Nephron progenitor cell (in vitro differentiated cells): ENCODE results near the gene CSNK1G2.

Source experiments
- DNase-seq: peaks from one replicate; pipeline ENCODE4 v3.0.0; 2021
- H3K27ac Mint-ChIP-seq: 2 replicates; pipeline ENCODE4 v1.8.0; 2021; ENCODE audit warnings: mild to moderate bottlenecking, moderate library complexity, mixed read lengths
- H3K27me3 Mint-ChIP-seq: 2 replicates; pipeline ENCODE4 v1.8.0; 2021; ENCODE audit warnings: mild to moderate bottlenecking, low read depth, mixed read lengths; ENCODE audit not compliant: poor library complexity
- H3K36me3 Mint-ChIP-seq: 2 replicates; pipeline ENCODE4 v1.8.0; 2021; ENCODE audit warnings: low read depth, mixed read lengths
- H3K4me1 Mint-ChIP-seq: 2 replicates; pipeline ENCODE4 v1.8.0; 2021; ENCODE audit warnings: mixed read lengths
- H3K4me3 Mint-ChIP-seq: 2 replicates; pipeline ENCODE4 v1.8.0; 2021; ENCODE audit warnings: mild to moderate bottlenecking, moderate library complexity, mixed read lengths
- H3K9me3 Mint-ChIP-seq: 2 replicates; pipeline ENCODE4 v1.8.0; 2021; ENCODE audit warnings: mild to moderate bottlenecking, moderate library complexity, mixed read lengths
- TF ChIP-seq, protein P1 (sequence below): fragments of 200-600 bp; sonication (generic); IDR thresholded peaks from 2 replicates; pipeline ENCODE4 v1.5.0; 2021; ENCODE audit warnings: antibody characterized with exemption

Gene CSNK1G2

DNA sequence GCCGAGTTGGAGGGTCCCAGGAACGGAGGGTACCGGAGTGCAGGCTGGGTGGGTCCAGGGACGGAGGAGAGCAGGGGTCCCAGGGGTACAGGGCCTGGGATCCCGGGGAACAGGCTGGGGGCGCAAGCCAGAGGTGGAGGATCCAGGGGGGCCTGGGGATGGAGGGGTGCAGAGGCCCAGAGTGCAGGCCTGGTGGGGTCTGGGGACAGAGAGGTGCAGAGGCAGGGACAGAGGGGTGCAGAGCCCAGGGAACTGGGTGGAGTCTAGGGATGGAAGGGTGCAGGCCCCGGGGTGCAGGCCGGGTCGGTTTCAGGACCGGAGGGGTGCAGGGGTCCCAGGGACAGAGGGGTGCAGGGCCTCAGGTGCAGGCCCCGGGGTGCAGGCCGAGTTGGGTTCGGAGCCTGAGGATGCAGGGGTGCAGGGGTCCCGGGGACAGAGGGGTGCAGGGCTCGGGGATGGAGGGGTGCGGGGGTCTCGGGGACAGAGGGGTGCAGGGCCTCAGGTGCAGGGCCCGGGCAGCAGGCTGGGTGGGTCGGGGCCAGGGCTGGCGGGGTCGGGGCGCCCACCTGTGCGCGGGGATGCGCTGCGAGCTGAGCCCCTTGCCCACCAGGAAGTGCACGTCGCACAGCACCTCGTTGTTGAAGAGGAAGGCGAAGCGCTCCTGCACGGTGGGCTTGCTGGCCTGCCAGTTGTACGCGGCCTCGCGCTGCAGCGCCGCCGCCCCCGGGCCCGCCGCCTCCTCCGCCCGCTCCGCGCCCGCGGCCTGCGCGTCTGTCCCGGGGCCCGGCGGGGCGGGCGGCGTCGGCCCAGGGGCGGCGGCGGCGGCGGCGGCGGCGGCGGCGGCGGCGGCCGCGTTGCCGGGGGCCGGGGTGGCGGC lies 74.0 kb downstream of the CSNK1G2 start:
- H3K36me3 Mint-ChIP-seq, result peaks cover 27% of the 10 kb centered on the region
- H3K27ac Mint-ChIP-seq, result no peak overlapping the region
- peak overlapping the region; percentile 71 for H3K4me3 Mint-ChIP-seq
- TF ChIP-seq, protein P1, sequence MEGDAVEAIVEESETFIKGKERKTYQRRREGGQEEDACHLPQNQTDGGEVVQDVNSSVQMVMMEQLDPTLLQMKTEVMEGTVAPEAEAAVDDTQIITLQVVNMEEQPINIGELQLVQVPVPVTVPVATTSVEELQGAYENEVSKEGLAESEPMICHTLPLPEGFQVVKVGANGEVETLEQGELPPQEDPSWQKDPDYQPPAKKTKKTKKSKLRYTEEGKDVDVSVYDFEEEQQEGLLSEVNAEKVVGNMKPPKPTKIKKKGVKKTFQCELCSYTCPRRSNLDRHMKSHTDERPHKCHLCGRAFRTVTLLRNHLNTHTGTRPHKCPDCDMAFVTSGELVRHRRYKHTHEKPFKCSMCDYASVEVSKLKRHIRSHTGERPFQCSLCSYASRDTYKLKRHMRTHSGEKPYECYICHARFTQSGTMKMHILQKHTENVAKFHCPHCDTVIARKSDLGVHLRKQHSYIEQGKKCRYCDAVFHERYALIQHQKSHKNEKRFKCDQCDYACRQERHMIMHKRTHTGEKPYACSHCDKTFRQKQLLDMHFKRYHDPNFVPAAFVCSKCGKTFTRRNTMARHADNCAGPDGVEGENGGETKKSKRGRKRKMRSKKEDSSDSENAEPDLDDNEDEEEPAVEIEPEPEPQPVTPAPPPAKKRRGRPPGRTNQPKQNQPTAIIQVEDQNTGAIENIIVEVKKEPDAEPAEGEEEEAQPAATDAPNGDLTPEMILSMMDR, result no peak
- H3K4me1 Mint-ChIP-seq, result peaks cover 11% of the 10 kb centered on the region
- H3K27me3 Mint-ChIP-seq, result peaks cover 3% of the 10 kb centered on the region
- peak; percentile 67 for DNase-seq
- peaks cover 14% of the 10 kb centered on the region for H3K9me3 Mint-ChIP-seq

DNA sequence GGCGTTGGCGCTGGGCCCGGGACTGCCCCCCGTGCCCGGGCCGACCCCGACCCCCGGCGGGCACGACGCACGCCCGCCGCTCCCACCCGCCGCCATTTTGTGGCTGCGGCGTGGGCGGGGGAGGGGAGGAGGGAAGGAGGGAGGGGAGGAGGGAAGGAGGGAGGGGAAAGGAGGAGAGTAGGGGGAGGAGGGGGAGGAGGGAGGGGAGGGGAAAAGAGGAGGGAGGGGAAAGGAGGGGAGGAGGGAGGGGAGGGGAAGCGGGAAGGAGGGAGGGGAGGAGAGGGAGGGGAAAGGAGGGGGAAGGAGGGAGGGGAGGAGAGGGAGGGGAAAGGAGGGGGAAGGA lies 74.6 kb downstream of the CSNK1G2 start, which contains the start of gene BTBD2:
TSS of gene BTBD2 (minus strand) at position 107 of the 343 bp plus-strand sequence. CDS start at position 96, 11 bp downstream.
- Mint-ChIP-seq H3K27ac (no peak within 1 kb of the TSS), H3K9me3 (peaks cover 9% of the 10 kb centered on the region)
- DNase-seq, result no peak

DNA sequence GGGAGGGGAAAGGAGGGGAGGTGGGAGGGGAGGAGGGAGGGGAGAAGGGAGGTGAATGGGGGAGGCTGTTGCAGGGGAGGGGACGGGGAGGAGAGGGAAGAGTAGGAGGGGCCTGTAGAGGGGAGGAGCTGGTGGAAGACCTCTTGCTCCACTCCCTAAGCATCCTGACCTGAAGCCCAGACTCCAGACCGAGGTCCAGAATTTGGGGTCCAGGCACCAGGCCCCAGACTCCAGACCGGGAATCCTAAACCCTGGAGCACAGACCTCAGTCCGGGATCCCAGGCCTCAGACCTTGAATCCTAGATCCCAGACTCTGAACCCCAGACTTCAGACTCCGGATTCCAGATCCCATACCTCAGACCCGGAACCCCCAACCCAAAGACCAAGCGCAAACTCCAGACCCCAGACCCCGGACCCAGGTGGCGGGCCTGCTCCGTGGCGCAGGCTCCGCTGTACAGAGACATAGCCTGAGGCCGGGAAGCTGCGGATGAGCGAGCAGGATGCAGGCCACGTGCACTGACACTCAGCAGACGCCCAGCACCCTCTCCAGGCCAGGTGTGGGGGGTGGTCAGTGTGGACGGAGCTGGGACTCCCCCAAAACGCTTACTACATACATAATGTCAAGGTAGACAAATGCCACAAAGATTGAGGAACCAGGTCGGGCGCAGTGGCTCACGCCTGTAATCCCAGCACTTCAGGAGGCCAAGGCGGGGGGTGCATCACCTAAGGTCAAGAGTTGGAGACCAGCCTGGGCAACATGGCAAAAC lies 75.3 kb downstream of the CSNK1G2 start:
- peak; percentile 50 for DNase-seq
- Mint-ChIP-seq H3K27me3 (peaks cover 3% of the 10 kb centered on the region), H3K4me3 (peak overlapping the region; percentile 68), H3K4me1 (peaks cover 11% of the 10 kb centered on the region), H3K36me3 (peaks cover 14% of the 10 kb centered on the region), H3K9me3 (peaks cover 3% of the 10 kb centered on the region), H3K27ac (no peak overlapping the region)
- TF ChIP-seq, protein P1, result no peak

More for the DNA sequence above, 74.6 kb downstream of the CSNK1G2 start, which contains the start of gene BTBD2:
- Mint-ChIP-seq H3K36me3 (peaks cover 21% of the 10 kb centered on the region), H3K27me3 (peaks cover 3% of the 10 kb centered on the region), H3K4me3 (peak within 1 kb of the TSS; percentile 71), H3K4me1 (peaks cover 11% of the 10 kb centered on the region)
- TF ChIP-seq, protein P1, result no peak

DNA sequence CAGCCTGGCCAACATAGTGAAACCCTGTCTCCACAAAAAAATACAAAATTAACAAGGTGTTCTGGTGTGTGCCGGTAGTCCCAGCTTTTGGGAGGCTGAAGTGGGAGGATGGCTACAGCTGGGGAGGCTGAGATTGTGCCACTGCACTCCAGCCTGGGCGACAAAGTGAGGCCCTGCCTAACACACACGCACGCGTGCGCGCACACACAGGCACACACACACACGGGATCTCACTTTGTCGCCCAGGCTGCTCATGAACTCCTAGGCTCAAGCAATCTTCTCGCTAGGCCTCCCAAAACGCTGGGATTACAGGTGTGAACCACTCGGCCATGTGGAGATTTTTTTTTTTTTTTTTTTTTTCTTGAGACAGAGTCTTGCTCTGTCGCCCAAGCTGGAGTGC lies 77.8 kb downstream of the CSNK1G2 start:
- no peak for DNase-seq
- H3K27ac Mint-ChIP-seq, result no peak overlapping the region
- peaks cover 5% of the 10 kb centered on the region for H3K27me3 Mint-ChIP-seq
- H3K4me3 Mint-ChIP-seq, result no peak overlapping the region
- TF ChIP-seq, protein P1, result no peak
- H3K9me3 Mint-ChIP-seq, result peaks cover 9% of the 10 kb centered on the region
- peaks cover under 1% of the 10 kb centered on the region for H3K4me1 Mint-ChIP-seq
- H3K36me3 Mint-ChIP-seq, result no peaks in the 10 kb centered on the region

DNA sequence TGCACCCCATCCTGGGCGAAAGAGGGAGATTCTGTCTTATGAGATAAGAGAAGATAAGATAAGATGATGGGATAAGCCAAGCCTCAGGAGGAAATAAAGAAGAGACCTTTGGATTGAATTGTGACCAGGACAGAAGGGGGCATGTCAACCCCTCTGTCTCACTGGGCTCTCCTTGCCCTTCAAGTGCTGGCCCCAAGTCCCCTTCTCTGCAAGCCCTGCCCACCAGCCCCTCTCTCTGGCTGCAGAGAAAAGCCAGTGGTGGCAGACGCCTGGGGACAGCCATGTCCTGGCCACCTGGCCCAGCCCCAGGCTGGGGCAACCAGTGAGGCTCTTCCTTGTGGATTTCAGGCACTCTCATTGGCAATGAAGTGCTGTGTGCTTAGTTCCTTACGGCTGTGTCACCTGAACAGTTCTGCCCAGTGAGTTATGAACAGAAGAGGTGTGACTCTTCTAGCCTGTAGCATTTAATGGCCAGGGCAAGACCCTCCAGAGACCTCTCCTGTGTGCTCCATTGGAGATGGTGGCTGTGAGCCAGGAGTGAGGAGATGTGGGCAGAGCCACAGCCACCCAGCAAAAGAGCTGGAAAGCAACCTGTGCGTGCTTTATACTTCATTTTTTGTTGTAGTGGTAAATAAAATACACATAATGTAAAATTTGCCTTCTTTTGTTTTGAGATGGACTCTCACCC lies 80.6 kb downstream of the CSNK1G2 start:
- Mint-ChIP-seq H3K9me3 (peaks cover 21% of the 10 kb centered on the region), H3K27me3 (peaks cover 8% of the 10 kb centered on the region), H3K4me1 (no peaks in the 10 kb centered on the region), H3K36me3 (no peaks in the 10 kb centered on the region), H3K4me3 (no peak overlapping the region), H3K27ac (no peak overlapping the region)
- no peak for DNase-seq
- TF ChIP-seq, protein P1, result no peak
